ENCODE measurements around the gene SDCCAG8. TPM values are rescaled to one million over a fixed set of nuclear protein-coding genes. Genes with fewer than 3 reads are reported as not detected.

The SDCCAG8 gene
- total RNA-seq, 4 donors from 2014 or later: 37.1 to 60.2 (median 48.6) TPM

- TF ChIP-seq CTCF (IDR thresholded peaks at IDR 0.05): no peak
- DNase-seq (ENCODE audit: low spot score): no peak
- no peak for ATAC-seq (ENCODE audit: low FRiP score)
Observed at GRCh38 chr1:243507672-243508302, 251.9 kb downstream of the SDCCAG8 start.

GRCh38 chr1:243508303-243508713 is 252.5 kb downstream of the SDCCAG8 start:
- no peak for ATAC-seq (ENCODE audit: low FRiP score)
- no peak for TF ChIP-seq CTCF (IDR thresholded peaks at IDR 0.05)
- DNase-seq (ENCODE audit: low spot score): no peak

GRCh38 chr1:243508943-243509342 is 253.1 kb downstream of the SDCCAG8 start:
- no peak for ATAC-seq (ENCODE audit: low FRiP score)

GRCh38 chr1:243510928-243511327 is 255.1 kb downstream of the SDCCAG8 start:
- DNase-seq (ENCODE audit: low spot score) (no peak), ATAC-seq (ENCODE audit: low FRiP score) (no peak)
- no peak for TF ChIP-seq CTCF (IDR thresholded peaks at IDR 0.05)

More at GRCh38 chr1:243508943-243509342, 253.1 kb downstream of the SDCCAG8 start:
- DNase-seq (ENCODE audit: low spot score): no peak
- TF ChIP-seq CTCF (IDR thresholded peaks at IDR 0.05): no peak

GRCh38 chr1:243513726-243514491 is 258.1 kb downstream of the SDCCAG8 start:
- no peak for ATAC-seq (ENCODE audit: low FRiP score)
- no peak for TF ChIP-seq CTCF (IDR thresholded peaks at IDR 0.05)
- no peak for DNase-seq (ENCODE audit: low spot score)

- no peak for DNase-seq (ENCODE audit: low spot score)
- ATAC-seq (ENCODE audit: low FRiP score): no peak
- TF ChIP-seq CTCF (IDR thresholded peaks at IDR 0.05): no peak
Observed at GRCh38 chr1:243514927-243515326, 259.1 kb downstream of the SDCCAG8 start.

GRCh38 chr1:243520831-243521230 is 265.0 kb downstream of the SDCCAG8 start:
- TF ChIP-seq CTCF (IDR thresholded peaks at IDR 0.05): no peak
- ATAC-seq (ENCODE audit: low FRiP score): no peak
- DNase-seq (ENCODE audit: low spot score): no peak
